GM21717 (cell line): ENCODE results near the gene CCDC27.
"Not testable (repeated sequence)": the region's sequence is repeated elsewhere in the genome, so short reads cannot be mapped to it uniquely, and the experiment has no call there.

ENCODE experiments used
- ATAC-seq: cut with Tn5 transposase; IDR thresholded peaks from one replicate; pipeline ENCODE4 v1.9.1; 2021; ENCODE audit warnings: mild to moderate bottlenecking, moderate library complexity; ENCODE audit not compliant: unreplicated experiment

CCDC27 gene

DNA sequence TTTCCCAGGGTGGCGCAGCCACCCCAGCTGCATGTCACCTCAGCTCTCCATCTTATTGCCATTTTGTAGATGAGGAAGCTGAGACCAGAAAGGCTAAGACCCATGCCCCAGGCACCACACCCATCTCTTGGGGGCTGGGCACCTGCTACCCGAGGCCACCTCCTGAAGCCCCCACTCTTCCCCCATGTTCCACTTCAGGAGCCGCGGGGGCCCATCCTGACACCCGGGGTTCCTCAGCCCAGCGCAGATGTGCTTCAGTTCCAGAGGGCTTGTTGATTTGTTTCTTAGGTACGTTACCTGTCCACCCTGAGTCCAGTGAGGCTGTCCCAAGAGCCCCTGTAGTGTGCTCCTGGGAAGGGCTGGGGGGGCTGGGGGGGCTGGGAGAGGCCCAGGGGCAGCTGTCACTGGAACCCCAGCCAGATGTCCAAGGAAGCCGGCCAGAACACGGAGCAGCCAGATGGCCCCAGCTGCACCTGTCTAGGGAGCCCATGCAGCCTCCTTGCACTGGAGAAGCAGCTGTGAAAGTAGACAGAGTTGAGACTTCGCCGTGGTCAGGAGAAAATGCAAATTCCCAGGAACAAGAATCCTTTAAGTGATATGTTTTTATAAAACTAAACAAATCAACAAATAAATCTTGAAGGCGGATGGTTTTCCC, 17.1 kb upstream of the CCDC27 start:
- no peak for ATAC-seq

DNA sequence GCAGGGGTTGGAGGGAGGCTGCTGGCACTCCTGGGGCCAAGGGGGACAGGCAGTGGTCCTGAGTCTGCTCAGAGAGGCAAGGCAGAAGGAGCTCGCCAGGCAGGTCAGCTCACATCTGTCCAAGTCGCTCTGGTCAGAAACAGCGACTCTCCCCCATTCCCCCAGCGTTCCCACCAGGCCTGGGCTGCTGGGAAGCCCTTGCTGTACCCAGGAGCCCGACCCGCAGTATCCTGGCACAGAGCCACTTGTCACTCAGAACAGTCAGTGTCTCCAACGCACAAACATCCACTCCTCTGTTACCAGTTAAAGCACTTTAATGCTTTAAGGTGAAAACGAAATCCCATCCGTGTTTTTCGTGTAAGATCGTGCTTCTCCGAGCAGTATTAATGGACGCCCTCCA, 16.6 kb upstream of the CCDC27 start:
- no peak for ATAC-seq

DNA sequence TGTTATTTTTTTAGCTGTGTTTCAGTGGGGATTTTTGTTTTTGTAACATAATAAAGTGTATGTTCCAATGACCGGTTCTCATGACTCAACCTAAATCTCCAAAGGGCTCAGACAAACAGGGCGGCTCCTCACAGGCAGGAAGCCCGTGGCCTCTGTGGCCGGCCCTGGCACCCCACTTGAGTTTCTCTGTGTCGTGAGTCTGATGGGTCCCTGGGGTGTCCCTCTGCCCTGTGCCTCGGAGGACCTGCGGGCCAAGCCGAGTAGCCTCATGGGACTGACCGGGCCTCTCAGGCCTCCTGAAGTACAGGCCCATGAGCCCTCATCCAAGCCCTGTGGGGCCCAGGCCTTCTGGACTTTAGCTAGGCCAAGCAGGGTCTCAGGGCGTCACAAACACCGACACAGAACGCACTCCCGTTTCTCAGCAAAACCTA, 16.1 kb upstream of the CCDC27 start:
- ATAC-seq, result no peak

DNA sequence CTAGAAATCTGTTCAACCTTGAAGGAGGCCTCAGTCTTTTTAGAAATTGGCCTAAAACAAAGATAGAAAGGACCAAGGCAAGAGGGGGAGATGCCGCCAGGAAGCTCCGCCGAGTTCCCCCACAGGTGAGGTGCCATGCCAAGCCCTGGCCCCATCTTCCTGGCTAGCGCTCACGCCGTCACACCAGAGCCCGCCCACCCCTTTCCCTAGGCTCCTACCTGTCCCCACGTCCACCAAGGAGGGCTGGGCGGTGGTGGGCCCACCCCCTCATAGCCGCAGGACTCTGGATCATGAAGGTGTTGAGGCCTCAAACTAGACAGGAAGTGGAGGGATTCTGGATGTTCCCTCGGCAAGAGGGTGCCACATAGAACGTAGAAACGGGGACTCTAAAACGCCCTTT, 15.5 kb upstream of the CCDC27 start:
- no peak for ATAC-seq

DNA sequence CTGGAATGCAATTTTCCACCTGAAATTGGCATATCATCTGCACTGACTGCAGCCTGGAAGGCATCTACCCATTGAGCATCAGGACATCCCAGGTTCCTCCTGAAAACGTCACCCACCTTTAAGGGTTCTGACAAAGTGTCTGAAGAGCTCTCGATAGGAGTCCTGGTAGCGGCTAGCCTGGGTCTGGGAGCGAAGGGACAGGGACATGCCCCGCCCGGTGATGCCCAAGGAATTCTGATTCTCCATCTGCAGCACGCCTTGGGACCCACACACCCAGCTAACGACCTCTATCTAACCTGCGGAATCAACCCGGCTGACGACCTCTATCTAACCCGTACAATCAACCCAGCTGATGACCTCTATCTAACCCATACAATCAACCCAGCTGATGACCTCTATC, 13.3 kb upstream of the CCDC27 start:
- ATAC-seq, result no peak

DNA sequence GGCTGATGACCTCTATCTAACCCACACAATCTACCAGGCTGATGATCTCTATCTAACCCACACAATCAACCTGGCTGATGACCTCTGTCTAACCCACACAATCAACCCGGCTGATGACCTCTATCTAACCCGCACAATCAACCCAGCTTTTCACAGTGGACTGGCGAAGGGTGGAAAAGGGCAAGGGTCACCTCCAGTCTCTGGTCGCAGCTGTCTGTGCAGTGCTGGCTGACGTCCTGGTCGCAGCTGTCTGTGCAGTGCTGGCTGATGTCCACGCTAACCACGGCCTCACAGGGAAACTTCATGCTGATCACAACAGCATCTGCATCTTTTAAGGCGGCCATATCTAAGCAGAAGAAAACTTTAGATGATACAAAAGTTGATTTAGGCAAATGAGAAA, 12.2 kb upstream of the CCDC27 start:
- no peak for ATAC-seq

DNA sequence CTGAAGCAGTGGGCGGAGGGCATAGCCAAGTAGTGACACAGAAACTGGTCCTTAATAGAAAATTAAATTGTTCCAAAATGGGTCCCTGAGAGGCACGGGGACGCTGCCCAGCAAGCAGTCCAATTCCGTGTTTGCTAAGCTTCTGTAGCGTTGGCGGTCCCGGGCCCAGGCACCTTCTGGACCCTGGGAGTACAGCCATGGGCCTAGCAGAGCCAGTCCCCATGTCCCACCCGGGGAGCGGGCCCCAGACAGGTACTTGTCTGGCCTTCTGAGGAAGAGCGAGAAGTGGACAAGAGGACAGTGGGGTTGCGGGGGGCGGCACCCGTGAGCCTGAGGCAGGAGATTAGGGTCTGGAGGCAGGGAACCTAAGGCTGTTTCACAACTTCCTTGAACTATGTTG, 11.5 kb upstream of the CCDC27 start:
- no peak for ATAC-seq

DNA sequence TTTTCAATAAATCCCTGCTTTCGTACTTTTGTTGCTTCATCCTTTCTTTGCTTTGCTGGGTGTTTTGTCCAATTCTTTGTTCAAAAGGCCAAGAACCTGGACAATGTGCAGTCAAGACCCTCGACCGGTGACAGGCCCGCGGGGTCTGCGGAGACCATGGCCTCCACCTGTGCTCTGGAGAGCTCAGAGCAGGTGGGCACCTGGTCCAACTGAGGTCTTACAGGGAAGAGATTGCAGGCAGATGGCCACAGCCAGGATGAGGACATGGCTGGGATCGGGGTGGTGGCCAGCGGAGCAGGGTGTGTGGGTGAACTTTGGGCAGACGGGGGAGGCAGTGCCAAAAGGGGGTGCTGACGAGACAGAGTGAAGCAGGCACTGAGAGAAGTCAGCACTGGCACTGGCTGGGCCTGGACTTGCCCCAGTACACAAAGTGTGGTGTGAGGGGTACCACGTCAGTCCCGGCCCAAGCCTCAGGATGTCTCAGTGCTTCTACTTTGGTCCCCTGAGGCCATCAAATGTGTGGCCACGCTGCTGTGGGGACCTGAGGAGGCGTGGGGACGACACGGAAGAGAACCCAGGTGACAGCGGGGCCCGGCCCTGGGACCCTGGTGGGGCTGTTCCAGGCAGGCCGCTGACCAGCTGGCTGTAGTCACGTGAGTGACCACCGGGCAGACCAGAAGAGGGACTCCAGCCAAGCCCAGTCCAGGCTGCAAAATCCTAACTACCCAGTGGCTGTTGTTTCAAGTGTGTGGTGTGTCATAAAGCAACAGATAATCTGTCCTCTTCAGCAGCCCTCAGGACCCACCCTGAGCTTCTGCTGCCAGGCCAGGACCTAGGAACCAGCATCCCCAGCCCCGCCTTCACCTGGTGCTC, 10.4 kb upstream of the CCDC27 start:
- no peak for ATAC-seq

DNA sequence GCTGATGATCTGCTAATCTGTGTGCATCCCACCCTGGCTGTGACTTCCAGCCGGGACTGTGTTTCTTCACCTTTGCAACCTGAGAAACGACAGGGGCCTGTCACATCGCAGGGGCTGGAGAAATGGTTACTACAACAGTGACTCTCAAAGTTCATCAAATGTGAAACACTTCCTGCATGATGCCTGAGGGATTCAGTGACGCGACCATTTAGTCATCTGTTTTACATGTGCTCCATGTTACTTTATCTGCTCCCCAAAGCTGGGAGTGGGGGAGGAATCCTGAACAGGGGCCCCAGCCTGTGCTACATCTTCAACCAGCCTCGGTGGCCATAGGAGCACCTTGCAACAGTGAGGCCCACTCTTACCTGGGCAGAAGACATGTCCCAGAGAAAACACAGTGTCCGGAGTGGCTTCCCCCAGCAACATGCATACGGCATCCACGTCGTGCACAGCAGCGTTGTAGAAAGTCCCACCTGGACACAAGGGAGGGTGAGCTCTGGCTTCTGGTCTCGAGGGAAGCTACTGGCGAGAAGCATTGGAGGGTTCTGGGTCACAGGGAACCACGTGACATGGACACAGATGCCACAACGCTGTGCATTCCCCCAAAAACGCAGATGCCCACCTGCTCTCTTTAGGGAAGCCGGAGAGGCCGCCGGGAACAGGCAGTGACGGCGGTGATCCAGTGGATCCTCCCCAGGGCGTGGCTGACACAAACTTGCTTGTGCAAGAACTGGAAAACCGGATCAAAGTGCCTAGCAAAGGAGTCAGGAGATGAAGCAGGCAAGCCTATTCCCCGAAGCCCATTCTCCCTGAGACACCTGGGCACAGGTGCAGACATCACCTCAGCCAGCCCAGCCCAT, 9.6 kb upstream of the CCDC27 start:
- ATAC-seq, result no peak

DNA sequence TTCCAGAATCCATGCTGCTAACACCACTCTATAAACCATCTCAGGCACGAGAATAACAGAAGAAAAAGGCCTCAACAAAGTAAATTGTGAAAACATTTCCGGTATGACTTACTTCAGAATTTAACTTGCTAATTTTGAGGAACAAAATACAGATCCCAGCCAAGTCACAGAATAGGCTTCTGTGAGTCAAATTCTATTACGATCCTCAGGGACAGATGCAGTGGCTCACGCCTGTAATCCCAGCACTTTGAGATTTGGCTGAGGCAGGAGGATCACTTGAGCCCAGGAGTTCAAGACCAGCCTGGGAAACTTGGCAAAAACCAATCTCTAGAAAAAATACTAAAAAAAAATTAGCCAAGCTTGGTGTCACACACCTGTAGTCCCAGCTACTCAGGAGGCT, 8.8 kb upstream of the CCDC27 start:
- no peak for ATAC-seq

DNA sequence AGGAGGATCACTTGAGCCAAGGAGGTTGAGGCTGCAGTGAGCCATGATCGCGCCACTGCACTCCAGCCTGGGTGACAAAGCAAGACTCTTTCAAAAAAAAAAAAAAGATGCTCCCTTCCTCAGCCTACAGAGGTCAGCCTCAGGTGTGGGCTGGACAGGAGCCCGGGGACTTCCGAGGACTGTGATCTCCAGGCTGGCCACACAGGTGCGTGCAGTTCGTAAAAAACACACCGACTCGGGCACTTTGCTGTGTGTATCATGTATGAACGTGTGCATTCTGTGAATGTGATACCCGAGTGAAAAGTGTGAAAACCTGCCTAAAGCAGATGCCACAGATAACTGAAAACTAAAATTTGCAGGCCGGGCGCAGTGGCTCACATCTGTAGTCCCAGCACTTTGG, 8.4 kb upstream of the CCDC27 start:
- ATAC-seq, result no peak

DNA sequence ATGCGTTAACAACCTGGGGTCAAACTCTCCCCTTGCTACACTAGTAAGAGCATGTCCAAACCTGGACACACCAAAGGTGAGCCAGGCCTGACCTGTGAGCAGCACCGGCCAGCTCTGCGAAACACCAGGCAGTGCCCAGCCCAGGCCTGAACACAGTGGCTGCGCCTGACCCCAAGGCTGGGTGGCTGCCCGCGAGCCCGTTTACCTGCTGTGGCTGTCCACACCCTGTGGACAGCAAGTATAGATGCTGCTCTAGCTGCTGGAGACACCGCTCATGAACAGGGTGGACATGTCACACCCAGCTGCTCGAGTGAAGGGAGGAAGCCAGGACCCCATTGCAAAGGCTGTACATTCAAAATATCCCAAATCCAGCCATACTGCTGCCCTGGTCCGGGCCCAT, 7.6 kb upstream of the CCDC27 start:
- ATAC-seq, result no peak

DNA sequence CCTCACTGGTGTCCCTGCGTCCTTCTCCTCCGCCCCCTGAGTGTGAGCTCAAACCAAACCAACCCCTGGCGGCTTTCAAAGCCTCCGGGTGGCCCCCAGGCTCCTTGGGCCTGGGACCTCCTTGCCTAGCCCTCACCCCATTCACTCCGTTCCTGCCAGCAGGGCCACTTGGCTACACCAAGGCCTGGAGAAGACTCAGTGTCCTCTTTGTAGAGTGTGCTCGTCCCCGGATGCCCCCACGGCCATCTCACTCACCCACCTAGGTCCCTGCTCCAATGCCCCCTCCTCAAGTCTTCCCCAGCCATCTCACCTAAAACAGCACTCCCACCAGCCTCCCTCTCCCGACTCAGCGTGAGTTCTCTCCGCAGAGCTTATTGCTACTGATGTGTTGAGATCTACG, 7.2 kb upstream of the CCDC27 start:
- ATAC-seq, result no peak

DNA sequence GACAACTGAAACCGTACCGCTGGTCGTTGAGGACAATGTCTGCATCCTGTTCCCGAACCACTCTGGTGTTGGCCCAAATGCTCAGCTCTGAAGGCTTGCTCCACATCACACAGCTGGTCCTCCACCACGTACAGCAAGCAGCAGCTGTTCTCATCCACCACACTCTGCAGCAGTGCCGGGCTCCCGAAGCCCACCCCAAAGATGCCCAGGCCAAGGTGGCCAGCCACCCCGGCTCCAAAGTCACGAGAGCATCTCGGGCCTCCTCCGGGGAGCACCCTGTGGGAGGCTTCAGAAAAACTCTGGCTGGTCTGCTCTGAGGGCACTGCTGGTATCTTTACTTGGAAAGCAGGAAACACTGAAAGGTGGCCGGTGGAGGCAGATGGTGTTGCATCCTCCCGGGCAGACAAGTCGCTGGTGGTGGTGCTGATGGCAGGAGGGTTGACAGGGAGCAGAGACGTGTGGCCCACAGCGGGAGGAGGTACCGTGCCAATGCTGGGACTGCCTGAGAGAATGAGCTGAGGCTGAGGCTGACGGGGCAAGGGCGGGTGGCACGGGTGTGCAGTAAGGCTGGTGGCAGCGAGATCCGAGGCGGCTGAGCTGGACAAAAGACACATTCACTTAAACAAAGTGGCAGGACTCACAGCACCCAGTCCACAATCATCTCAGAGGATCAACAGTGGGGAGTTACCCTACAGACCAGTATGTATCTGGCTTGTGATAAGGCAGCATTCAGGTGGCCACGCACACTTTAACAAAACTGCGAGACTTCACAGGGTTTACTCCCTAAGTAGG, 6.5 kb upstream of the CCDC27 start:
- no peak for ATAC-seq

DNA sequence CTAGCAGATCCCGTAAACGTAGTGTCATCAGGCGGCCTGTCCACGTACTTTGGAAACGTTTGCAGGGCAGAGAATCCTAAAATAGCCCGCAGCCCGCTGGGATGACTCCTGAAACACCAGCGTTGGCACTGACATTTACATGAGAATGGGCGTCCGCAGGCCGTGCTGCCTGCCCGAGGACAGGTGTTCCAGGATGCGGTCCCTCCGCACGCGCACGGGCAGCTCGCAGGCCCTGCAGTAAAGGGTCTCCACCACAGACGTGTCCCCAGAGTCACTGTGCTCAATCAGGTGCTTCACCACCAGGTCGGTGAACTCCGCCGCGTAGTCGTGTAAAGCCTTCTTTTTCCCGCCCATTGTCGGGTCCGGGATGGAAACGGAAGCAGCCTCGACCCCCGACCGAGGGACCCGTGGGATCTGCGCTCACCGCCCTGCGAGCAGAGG, 5.8 kb upstream of the CCDC27 start:
- ATAC-seq, result no peak

DNA sequence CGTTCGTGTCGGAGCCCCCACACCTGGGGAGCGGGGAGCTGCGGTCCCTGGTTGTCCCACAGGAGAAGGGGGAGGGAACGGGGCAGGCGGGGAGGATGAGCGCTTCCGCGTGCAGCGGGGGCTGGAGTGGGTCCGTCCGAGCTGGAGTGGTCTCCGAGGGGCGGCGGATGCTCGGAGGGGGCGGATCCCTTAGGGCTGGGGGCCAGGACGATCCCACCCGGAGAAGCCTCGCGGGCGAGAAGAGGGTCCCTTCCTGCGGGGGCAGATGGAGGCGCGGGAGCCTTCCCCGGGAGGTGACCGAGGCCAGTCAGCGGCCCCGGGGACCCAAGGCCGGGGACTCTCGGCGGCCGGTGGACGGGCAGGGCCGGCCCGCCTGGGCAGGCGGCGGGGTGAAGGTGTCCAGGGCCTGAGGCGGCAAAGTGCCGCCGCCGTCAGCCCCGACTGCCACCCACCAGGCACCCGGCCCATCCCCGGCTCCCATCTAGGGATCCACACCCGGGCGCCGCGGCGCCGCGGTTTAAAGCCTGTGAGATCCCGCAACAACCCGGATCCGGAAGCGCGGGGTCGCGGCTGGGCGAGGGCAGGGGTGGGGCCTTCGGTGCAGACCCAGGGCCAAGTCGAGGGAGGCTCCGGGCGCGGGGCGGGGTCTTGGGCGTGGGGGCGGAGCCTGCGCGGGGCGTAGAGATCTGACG, 5.3 kb upstream of the CCDC27 start:
- ATAC-seq, result peak; percentile 86

DNA sequence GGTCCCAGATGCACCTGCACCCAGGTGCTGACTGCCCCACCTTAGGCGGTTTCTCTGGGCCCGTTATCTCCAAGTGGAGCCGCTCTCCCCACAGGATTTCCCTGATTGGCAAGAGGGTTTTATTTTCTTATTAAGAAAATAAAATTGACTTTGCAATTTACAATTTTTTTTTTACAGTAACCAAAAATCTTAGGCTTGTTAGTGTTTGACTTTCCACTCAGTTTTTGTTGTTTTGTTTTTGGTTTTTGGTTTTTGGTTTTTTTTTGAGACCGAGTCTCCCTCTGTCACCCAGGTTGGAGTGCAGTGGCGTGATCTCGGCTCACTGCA, 4.8 kb upstream of the CCDC27 start:
- no peak for ATAC-seq

DNA sequence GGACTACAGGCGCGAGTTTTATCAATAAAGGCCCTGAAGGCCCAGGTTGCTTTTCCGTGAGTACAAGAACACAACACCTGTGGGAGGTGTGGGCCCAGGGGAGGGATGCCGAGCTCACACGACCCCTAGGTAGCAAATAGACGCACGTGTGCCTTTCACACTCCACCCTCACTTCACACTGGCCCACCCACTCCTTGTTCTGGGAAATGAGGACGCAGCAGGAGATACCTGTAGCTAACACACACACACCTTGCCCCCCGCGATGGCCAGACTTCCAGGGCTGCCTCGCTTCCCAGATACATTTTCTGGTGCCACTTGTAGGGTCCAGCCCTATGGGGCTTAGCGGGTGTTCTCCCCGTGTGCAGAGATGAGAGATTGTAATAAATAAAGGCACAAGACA, 4.3 kb upstream of the CCDC27 start:
- no peak for ATAC-seq

DNA sequence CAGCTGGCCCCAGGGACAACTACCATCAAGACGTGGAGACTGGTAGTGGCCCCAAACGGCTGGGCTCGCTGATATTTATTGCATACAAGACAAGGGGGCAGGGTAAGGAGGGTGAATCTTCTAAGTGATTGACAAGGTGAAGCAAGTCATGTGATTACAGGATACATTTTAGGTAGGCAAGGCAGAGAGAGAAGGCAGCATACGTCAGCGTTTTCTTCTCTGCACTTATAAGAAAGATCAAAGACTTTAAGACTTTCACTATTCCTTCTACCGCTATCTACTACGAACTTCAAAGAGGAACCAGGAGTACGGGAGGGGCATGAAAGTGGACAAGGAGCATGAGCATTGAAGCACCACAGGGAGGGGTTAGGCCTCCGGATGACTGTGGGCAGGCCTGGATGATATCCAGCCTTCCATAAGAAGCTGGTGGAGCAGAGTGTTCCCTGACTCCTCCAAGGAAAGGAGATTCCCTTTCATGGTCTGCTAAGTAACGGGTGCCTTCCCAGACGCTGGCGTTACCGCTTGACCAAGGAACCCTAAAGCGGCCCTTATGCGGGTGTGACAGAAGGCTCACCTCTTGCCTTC, 3.8 kb upstream of the CCDC27 start:
- ATAC-seq, result not testable (repeated sequence)

DNA sequence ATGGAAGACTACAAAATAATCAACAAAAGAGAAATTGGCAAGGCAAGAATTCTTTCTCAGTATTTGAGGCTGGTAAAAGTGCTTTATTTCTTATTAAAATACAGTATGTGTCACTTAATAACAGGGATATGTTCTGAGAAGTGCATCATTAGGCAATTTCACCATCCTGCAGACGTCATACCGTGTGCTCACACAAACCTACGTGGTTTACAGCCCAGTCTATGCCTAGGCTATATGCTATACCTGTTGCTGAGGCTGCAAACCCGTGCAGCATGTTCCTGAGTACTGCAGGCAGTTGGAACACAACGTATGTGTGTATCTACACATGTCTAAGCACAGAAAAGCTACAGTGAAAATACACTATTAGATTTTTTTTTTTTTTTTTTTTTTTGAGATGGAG, 2.7 kb upstream of the CCDC27 start:
- no peak for ATAC-seq
